ENCODE data around the gene GPC6. TPM values are rescaled to one million over a fixed set of nuclear protein-coding genes. Genes with fewer than 3 reads are reported as not detected.

GPC6 gene
- total and polyA plus RNA-seq, 2 experiments from 2014 or later: 26.0 to 92.8 TPM

DNA sequence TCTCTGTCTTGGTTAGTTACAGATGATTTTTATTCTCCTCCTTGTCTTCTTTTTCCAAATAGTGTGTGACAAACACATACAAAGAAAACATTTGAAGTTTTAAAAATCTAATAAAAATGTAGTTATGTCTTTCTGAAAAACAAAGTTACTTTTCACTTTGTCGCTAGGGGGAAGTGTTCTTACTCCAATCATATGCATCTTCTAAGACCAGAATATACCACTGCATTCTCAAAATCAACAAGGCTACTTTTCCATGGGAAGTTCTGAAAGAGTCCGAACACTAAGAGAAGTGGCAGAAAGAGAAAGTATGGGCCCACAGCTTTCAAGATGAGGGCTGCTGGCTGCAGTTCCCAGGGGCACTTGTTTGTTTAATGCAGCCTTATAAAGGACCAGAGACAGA lies 1043.9 kb downstream of the GPC6 start:
- H4K20me1 ChIP-seq (ENCODE audit: insufficient read depth, poor library complexity, severe bottlenecking): no peaks in the 10 kb centered on the region
- DNase-seq (ENCODE audit: low spot score): no peak
- no peaks in the 10 kb centered on the region for H3K79me2 ChIP-seq
- no peak overlapping the region for H2AFZ ChIP-seq
- H3K9me2 ChIP-seq (replicated peaks; ENCODE audit: insufficient read depth): no peaks in the 10 kb centered on the region
- no peak overlapping the region for H3K27ac ChIP-seq
- H3K4me1 ChIP-seq (ENCODE audit: insufficient read depth): no peaks in the 10 kb centered on the region
- no peak overlapping the region for H3K4me3 ChIP-seq
- H3K9me3 ChIP-seq (ENCODE audit: low read depth): no peaks in the 10 kb centered on the region
- H3K36me3 ChIP-seq (replicated peaks; ENCODE audit: insufficient read depth, low read depth): no peaks in the 10 kb centered on the region
- H3K27me3 ChIP-seq: no peaks in the 10 kb centered on the region
- 93% methylated on average over 2 of the region's 2 CpGs for WGBS (ENCODE audit: low lambda C conversion rate, missing lambda C conversion rate)
- no peak overlapping the region for H3K4me2 ChIP-seq
- no peak for TF ChIP-seq EZH2 (IDR thresholded peaks at IDR 0.05; ENCODE audit: borderline replicate concordance)
- TF ChIP-seq, protein P1, sequence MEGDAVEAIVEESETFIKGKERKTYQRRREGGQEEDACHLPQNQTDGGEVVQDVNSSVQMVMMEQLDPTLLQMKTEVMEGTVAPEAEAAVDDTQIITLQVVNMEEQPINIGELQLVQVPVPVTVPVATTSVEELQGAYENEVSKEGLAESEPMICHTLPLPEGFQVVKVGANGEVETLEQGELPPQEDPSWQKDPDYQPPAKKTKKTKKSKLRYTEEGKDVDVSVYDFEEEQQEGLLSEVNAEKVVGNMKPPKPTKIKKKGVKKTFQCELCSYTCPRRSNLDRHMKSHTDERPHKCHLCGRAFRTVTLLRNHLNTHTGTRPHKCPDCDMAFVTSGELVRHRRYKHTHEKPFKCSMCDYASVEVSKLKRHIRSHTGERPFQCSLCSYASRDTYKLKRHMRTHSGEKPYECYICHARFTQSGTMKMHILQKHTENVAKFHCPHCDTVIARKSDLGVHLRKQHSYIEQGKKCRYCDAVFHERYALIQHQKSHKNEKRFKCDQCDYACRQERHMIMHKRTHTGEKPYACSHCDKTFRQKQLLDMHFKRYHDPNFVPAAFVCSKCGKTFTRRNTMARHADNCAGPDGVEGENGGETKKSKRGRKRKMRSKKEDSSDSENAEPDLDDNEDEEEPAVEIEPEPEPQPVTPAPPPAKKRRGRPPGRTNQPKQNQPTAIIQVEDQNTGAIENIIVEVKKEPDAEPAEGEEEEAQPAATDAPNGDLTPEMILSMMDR (IDR thresholded peaks at IDR 0.05; ENCODE audit: poor library complexity): no peak
- no peak for TF ChIP-seq EZH2phosphoT487 (IDR thresholded peaks at IDR 0.05; ENCODE audit: low read depth, severe bottlenecking, unreplicated experiment)

- TF ChIP-seq EZH2 (IDR thresholded peaks at IDR 0.05; ENCODE audit: borderline replicate concordance): no peak
- TF ChIP-seq, protein P1 (IDR thresholded peaks at IDR 0.05; ENCODE audit: poor library complexity): no peak
- TF ChIP-seq EZH2phosphoT487 (IDR thresholded peaks at IDR 0.05; ENCODE audit: low read depth, severe bottlenecking, unreplicated experiment): no peak
- 90% methylated on average over 2 of the region's 2 CpGs for WGBS (ENCODE audit: low lambda C conversion rate, missing lambda C conversion rate)
- H3K4me2 ChIP-seq: no peak overlapping the region
- H3K36me3 ChIP-seq (replicated peaks; ENCODE audit: insufficient read depth, low read depth): no peaks in the 10 kb centered on the region
- no peak for DNase-seq (ENCODE audit: low spot score)
- H3K27me3 ChIP-seq: no peaks in the 10 kb centered on the region
- H3K79me2 ChIP-seq: no peaks in the 10 kb centered on the region
- no peak overlapping the region for H2AFZ ChIP-seq
- H3K9me2 ChIP-seq (replicated peaks; ENCODE audit: insufficient read depth): no peaks in the 10 kb centered on the region
- no peak overlapping the region for H3K27ac ChIP-seq
- no peaks in the 10 kb centered on the region for H3K9me3 ChIP-seq (ENCODE audit: low read depth)
- no peaks in the 10 kb centered on the region for H3K4me1 ChIP-seq (ENCODE audit: insufficient read depth)
- H4K20me1 ChIP-seq (ENCODE audit: insufficient read depth, poor library complexity, severe bottlenecking): no peaks in the 10 kb centered on the region
- no peak overlapping the region for H3K4me3 ChIP-seq
Measured at GRCh38 chr13:94272038-94272437, 1045.4 kb downstream of the GPC6 start.

- no peaks in the 10 kb centered on the region for H3K36me3 ChIP-seq (replicated peaks; ENCODE audit: insufficient read depth, low read depth)
- H3K27me3 ChIP-seq: no peaks in the 10 kb centered on the region
- H3K27ac ChIP-seq: no peak overlapping the region
- no peak overlapping the region for H2AFZ ChIP-seq
- no peak overlapping the region for H3K4me2 ChIP-seq
- TF ChIP-seq EZH2 (IDR thresholded peaks at IDR 0.05; ENCODE audit: borderline replicate concordance) (no peak), EZH2phosphoT487 (IDR thresholded peaks at IDR 0.05; ENCODE audit: low read depth, severe bottlenecking, unreplicated experiment) (no peak)
- TF ChIP-seq, protein P1 (IDR thresholded peaks at IDR 0.05; ENCODE audit: poor library complexity): no peak
- H3K4me3 ChIP-seq: no peak overlapping the region
- H3K9me3 ChIP-seq (ENCODE audit: low read depth): no peaks in the 10 kb centered on the region
- no peaks in the 10 kb centered on the region for H3K4me1 ChIP-seq (ENCODE audit: insufficient read depth)
- no peaks in the 10 kb centered on the region for H4K20me1 ChIP-seq (ENCODE audit: insufficient read depth, poor library complexity, severe bottlenecking)
- no peaks in the 10 kb centered on the region for H3K9me2 ChIP-seq (replicated peaks; ENCODE audit: insufficient read depth)
- WGBS (ENCODE audit: low lambda C conversion rate, missing lambda C conversion rate): 83% methylated on average over 3 of the region's 3 CpGs
- DNase-seq (ENCODE audit: low spot score): no peak
- H3K79me2 ChIP-seq: no peaks in the 10 kb centered on the region
Measured at GRCh38 chr13:94280349-94280748, 1053.7 kb downstream of the GPC6 start.

GRCh38 chr13:94280845-94281244 lies 1054.2 kb downstream of the GPC6 start:
- no peaks in the 10 kb centered on the region for H3K9me2 ChIP-seq (replicated peaks; ENCODE audit: insufficient read depth)
- no peaks in the 10 kb centered on the region for H3K27me3 ChIP-seq
- H3K79me2 ChIP-seq: no peaks in the 10 kb centered on the region
- H3K36me3 ChIP-seq (replicated peaks; ENCODE audit: insufficient read depth, low read depth): no peaks in the 10 kb centered on the region
- TF ChIP-seq EZH2phosphoT487 (IDR thresholded peaks at IDR 0.05; ENCODE audit: low read depth, severe bottlenecking, unreplicated experiment): no peak
- no peak for TF ChIP-seq EZH2 (IDR thresholded peaks at IDR 0.05; ENCODE audit: borderline replicate concordance)
- TF ChIP-seq, protein P1 (IDR thresholded peaks at IDR 0.05; ENCODE audit: poor library complexity): no peak
- H3K4me2 ChIP-seq: no peak overlapping the region
- no peaks in the 10 kb centered on the region for H4K20me1 ChIP-seq (ENCODE audit: insufficient read depth, poor library complexity, severe bottlenecking)
- DNase-seq (ENCODE audit: low spot score): no peak
- H3K4me1 ChIP-seq (ENCODE audit: insufficient read depth): no peaks in the 10 kb centered on the region
- no peak overlapping the region for H3K4me3 ChIP-seq
- H3K9me3 ChIP-seq (ENCODE audit: low read depth): no peaks in the 10 kb centered on the region
- no peak overlapping the region for H3K27ac ChIP-seq
- no peak overlapping the region for H2AFZ ChIP-seq
